Right lobe of liver (tissue), 6 donors: ENCODE measurements around the gene ZNF768. TPM values are rescaled to one million over a fixed set of nuclear protein-coding genes. Genes with fewer than 3 reads are reported as not detected.

Experiments
- ATAC-seq, 4 donors: fragments of 200-7000 bp; cut with Tn5 transposase; one replicate each; pipeline ENCODE4 v1.9.1; 2020; ENCODE audit warnings: mild to moderate bottlenecking in 4 of 4, moderate library complexity in 4 of 4
- DNase-seq, 3 donors: peaks; one replicate each; pipeline ENCODE4 v3.0.0-alpha.2; 2020
- H3K27ac ChIP-seq, 3 donors: fragments of 200-600 bp; one replicate each; pipeline ENCODE4 v1.8.0; 2022
- H3K27me3 ChIP-seq, 2 donors: fragments of 200-600 bp; one replicate each; pipeline ENCODE4 v1.8.0; 2022
- H3K36me3 ChIP-seq, 4 donors: fragments of 200-600 bp; sonication (generic) in 1 of 4; one replicate each; pipeline versions ENCODE4 v1.5.1 to v1.8.0; 2017 to 2022; ENCODE audit warnings: control low read depth in 1 of 4
- H3K4me1 ChIP-seq, 4 donors: fragments of 200-600 bp; sonication (generic) in 1 of 4; one replicate each; pipeline versions ENCODE4 v1.5.1 to v1.8.0; 2017 to 2022; ENCODE audit warnings: control low read depth in 1 of 4
- H3K4me3 ChIP-seq, 3 donors: fragments of 200-600 bp; one replicate each; pipeline ENCODE4 v1.8.0; 2022
- H3K9me3 ChIP-seq, 4 donors: fragments of 200-600 bp; sonication (generic) in 1 of 4; one replicate each; pipeline versions ENCODE4 v1.5.1 to v1.8.0; 2017 to 2022; ENCODE audit warnings: control low read depth in 1 of 4
- CTCF ChIP-seq, 4 donors: fragments of 200-600 bp in 3 of 4; fragments of 450-650 bp in 1 of 4; IDR thresholded peaks; one replicate each; pipeline versions ENCODE4 v1.5.1 to v1.8.0; 2016 to 2022; ENCODE audit warnings: antibody characterized with exemption in 4 of 4, mild to moderate bottlenecking in 2 of 4
- POLR2A ChIP-seq: fragments of 450-650 bp; IDR thresholded peaks from one replicate; pipeline ENCODE4 v1.6.1; 2017; ENCODE audit warnings: antibody characterized with exemption, mild to moderate bottlenecking
- WGBS: methylation state at CpG from one replicate; pipeline ENCODE4 v1.1.6; 2018; ENCODE audit warnings: low coverage, low lambda C conversion rate; ENCODE audit not compliant: insufficient coverage; ENCODE audit errors: missing lambda C conversion rate; 5-methylcytosine and 5-hydroxymethylcytosine counted together
- intact Hi-C, 2 donors: fragments of 100-400 bp; cut with DNase I; formaldehyde crosslinking; loops; one replicate each; pipeline versions ENCODE4 v1.11.2 to v1.14.1; 2022
- total RNA-seq, 6 experiments: library from RNA; depleted of rRNA in 2 of 6; stranded (reverse); fragments of >200 nt in 2 of 6; fragmentation: NEBNext Ultra II Directional in 3 of 6; extraction: Animal tissue kit (Norgen Biotek cat#: 25700) in 3 of 6; gene quantifications; one replicate each; pipeline versions ENCODE4 v1.1.0 to v1.2.4, GENCODE V29; 2016 to 2023
- donor health status: DM: no; HTN: yes; CAD: no.
- donor health status: DM: no; HTN: no; CAD: no.
- donor health status: DM: no; HTN: no; CAD: no.
- donor health status: DM: no; HTN: yes; CAD: no.
- donor health status: DM: no; HTN: yes; CAD: no.

The ZNF768 gene
- total RNA-seq, 6 experiments from 2014 or later: 14.7 to 21.2 (median 18.8) TPM

- Histone ChIP-seq H3K9me3 (no peaks in the 10 kb centered on the region), H3K36me3 (no peaks in the 10 kb centered on the region), H3K27me3 (no peaks in the 10 kb centered on the region), H3K27ac (peak overlapping the region; percentile 36 to 74 (median 74)), H3K4me1 (peaks cover 0 to 14% (median 0%) of the 10 kb centered on the region in 4 donors), H3K4me3 (peak overlapping the region; percentile 32 to 57 (median 45))
- intact Hi-C loops: no loop called here
- 47% methylated on average over 17 of the region's 46 CpGs for WGBS
- DNase-seq (peak; percentile 60 to 72 (median 68)), ATAC-seq (peak in 3 of 4 donors; percentile 6 to 19 (median 6))
- TF ChIP-seq POLR2A (no peak), CTCF (IDR thresholded peaks at IDR 0.05) (no peak)
Measured at GRCh38 chr16:30561089-30561816, 34.9 kb upstream of the ZNF768 start.

GRCh38 chr16:30559690-30560089 is 33.3 kb upstream of the ZNF768 start:
- no peak for DNase-seq
- peaks cover 0 to 15% (median 0%) of the 10 kb centered on the region in 4 donors for H3K4me1 ChIP-seq
- no peak overlapping the region for H3K27ac ChIP-seq

GRCh38 chr16:30558789-30559377 is 32.5 kb upstream of the ZNF768 start:
- H3K36me3 ChIP-seq: peaks cover 0 to 12% (median 4%) of the 10 kb centered on the region in 4 donors
- no peak for ATAC-seq
- peak overlapping the region; percentile 54 to 93 (median 90) for H3K27ac ChIP-seq
- H3K4me1 ChIP-seq: peaks cover 0 to 15% (median 0%) of the 10 kb centered on the region in 4 donors
- 60% methylated on average over 9 of the region's 21 CpGs for WGBS
- DNase-seq: no peak
- TF ChIP-seq POLR2A: no peak
- TF ChIP-seq CTCF (IDR thresholded peaks at IDR 0.05): no peak
- no peaks in the 10 kb centered on the region for H3K27me3 ChIP-seq
- no peaks in the 10 kb centered on the region for H3K9me3 ChIP-seq
- peak overlapping the region; percentile 10 to 96 (median 78) for H3K4me3 ChIP-seq
- intact Hi-C loops: no loop called here

More at GRCh38 chr16:30559690-30560089, 33.3 kb upstream of the ZNF768 start:
- intact Hi-C loops: no loop called here
- no peaks in the 10 kb centered on the region for H3K27me3 ChIP-seq
- WGBS: 86% methylated on average over 6 of the region's 6 CpGs
- H3K36me3 ChIP-seq: peaks cover 0 to 8% (median 4%) of the 10 kb centered on the region in 4 donors
- no peak for ATAC-seq
- no peak overlapping the region for H3K4me3 ChIP-seq
- no peak for TF ChIP-seq POLR2A
- TF ChIP-seq CTCF (IDR thresholded peaks at IDR 0.05): no peak
- no peaks in the 10 kb centered on the region for H3K9me3 ChIP-seq

- intact Hi-C loops: no loop called here
- TF ChIP-seq POLR2A (peak; percentile 50), CTCF (IDR thresholded peaks at IDR 0.05) (no peak)
- peaks cover 0 to 15% (median 0%) of the 10 kb centered on the region in 4 donors for H3K4me1 ChIP-seq
- H3K9me3 ChIP-seq: no peaks in the 10 kb centered on the region
- H3K27ac ChIP-seq: peak within 1 kb of the TSS; percentile 90 to 94 (median 93)
- WGBS: 0% methylated on average over 5 of the region's 74 CpGs
- DNase-seq: peak; percentile 97 to 99 (median 98)
- ATAC-seq: peak; percentile 93 to 97 (median 94)
- H3K36me3 ChIP-seq: peaks cover 0 to 13% (median 4%) of the 10 kb centered on the region in 4 donors
- H3K4me3 ChIP-seq: peak within 1 kb of the TSS; percentile 71 to 96 (median 78)
- no peaks in the 10 kb centered on the region for H3K27me3 ChIP-seq
Measured at GRCh38 chr16:30557957-30558788, 31.8 kb upstream of the ZNF768 start, which contains the start of gene ZNF764. Gene ZNF764, minus strand, starts transcription at chr16:30558374. Its CDS starts 192 bp downstream, at chr16:30558182.
